COR-L47 (cell line): ENCODE measurements around the gene TSPAN9.

Experiments
- DNase-seq: peaks from one replicate; lab custom pipeline; 2025; lab: John Stamatoyannopoulos, UW

The TSPAN9 gene

DNA sequence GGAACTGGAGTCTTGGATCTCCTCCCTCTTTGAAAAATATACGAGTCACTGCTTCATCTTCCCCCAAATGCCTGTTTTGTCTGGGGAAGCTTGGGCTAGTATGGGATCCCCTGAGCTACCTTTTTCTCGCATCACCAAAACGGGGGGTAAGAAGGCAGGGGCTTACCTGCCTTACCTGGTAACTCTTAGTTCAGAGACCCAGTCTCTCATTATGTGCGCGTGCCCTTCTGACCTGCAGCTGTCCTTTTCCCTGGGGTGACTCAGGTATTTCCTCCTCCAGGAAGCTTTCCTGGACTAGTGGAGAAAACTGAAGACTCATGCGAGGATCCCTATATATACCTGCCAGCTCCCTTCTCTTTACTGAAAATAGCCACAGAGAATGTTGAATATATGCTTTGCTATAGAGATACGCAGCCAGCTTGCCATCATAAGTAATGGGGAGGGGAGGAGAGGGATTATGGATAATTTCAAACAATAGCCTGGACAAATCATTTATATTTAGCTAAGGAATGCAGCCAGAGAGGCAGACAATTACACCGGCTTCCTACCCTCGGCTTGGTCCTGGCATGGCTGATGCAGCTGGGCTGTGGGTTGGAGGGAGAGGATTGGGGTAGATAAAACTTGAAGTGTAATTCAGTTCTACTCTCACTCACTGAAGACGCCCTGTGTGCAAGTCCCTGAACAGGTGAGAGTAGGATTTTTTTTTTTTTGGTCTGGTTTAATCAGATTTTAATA lies 1.1 kb downstream of the TSPAN9 start:
- DNase-seq, result no peak

DNA sequence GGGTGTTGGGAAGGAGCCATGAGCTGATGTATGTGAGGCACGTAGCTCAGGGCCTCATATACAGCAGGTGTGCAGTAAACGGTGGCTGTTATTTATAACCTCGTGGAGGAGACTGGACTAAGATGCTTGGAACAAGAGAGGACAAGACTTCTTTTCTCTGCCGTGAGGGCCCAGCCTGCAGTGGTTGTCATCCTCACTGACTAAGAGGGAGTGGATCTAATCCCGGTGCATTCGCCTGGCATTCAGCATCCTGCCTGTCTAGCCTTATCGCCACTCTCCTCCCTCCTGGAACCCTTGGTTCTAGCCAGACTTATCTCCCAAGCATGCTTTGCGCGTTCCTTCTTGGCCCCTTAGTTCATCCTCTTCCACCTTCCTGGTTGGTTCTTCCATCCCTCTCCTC lies 3.9 kb downstream of the TSPAN9 start:
- no peak for DNase-seq

DNA sequence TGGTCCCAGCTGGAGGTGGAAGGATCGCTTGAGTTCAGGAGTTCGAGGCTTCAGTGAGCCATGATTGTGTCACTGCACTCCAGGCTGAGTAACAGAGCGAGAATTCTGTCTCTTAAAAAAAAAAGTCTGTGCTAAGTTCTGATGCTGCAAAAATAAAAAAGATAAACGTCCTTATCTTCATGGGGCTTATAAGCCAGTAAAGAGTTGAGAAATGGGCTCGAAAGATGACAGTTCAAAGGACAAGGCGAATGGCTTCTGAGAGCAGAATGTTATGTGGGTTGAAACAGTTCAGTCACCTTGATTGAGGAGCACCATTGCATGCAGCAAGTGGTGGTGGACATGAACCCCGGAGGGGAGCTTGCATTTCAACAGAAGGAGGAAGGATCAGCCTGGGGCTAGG lies 4.7 kb downstream of the TSPAN9 start:
- no peak for DNase-seq

DNA sequence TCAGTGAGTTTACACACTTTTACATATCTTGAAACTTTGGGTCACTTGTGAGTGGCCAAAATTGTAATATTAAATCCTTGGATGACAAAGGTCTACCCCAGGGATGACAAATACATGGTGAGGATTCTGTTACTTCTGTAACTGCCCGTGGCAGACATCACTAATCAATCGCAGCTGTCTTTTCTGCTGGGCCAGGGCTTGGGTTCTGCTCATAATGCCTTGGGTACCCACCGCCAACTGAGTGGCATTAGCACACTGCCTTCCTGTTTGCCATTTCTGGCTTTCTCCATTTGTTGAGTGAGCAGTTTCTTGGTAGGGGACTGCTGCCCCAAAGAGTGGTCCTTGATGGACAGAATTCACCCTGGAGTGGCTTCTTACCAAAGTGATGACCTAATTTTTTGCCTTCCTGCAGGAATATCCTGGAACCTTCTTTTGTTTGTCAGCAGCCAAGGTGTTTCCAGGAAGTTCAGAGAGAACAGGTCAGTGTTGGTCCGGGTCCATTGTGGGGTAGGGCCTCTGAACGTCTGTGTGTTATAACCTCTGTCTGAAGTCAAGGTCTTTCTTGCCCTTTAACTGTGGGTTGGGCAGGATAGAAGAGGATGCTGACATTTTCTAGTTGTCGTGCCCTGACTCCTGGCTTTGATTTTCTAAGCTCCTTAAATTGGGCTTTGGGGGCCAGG lies 6.2 kb downstream of the TSPAN9 start:
- DNase-seq, result no peak

DNA sequence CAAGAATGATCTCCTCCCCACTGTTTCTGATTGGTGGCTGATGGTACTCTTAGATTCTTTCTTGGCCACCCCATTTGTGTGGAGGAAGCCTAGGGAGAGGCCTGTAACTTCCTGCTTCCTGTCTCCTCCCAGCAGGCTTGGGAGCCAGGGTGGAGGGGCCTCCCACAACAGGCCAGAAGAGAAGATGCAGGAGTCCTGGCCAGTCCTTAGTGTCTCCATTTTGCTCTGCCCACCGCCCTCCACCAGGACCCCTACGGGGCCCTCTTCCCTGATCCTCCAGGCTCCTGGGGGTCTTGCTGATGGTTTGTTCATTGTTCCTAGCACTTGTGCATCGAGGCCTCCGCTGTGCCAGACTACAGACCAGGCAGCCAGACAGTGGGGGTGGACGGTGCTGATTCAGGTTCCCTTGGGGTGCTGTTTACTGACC lies 6.8 kb downstream of the TSPAN9 start:
- DNase-seq, result no peak

DNA sequence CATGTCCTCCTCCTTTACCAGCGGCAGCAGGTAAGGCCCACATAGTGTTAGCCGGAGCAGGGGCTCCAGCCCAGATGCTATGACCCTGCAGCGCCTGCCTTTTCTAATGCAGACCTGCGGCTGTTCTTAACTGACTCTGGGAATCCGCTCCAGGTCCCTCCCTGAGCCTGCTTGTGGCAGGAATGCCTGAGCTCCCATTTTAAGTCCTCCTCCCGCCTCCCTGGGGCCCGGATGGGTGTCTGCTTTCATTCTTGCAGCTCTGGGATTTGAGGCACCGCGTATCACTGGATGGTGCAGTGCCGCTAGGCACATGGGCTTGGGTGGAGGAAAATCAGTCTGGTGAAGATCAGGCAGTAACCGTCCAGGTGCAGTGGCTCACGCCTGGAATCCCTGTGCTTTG lies 7.6 kb downstream of the TSPAN9 start:
- DNase-seq, result no peak

DNA sequence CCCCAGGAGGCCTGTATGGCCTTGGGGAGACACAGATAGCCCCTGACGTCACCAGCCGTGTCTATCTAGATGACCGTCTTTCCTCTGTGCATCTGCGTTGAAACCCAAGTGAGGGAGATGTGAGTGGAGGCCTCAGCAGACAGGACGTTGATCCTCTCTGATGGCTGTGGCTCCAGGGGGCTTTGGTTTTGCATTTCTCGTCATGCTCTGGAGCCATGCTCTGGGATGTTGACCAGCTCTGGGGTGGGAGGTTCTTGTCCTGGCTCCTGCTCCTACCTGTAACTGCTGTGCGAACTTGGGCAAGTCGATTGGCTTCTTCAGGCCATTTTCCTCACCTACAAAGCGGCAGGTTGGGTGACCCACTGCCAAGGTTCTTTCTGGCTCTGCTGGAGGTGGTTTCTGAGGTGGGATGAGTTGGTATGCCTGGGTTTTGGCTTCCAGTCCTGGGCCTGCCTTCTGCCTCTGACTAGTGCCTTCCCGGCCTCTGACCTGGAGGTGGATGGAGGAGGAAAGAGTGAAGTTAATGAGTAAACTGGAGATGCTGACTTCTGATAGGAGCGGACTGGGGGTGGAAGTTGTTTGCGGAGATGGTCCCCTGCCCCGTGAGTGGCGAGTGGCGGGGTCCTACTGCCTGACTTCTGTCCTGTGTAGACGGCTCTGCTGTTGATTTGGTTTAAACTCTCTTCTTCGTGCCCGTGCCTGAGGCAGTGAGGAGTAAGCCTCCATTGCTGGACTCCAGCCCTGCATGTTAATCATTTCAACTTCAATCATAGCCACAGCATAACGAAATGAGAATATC lies 8.4 kb downstream of the TSPAN9 start:
- no peak for DNase-seq

DNA sequence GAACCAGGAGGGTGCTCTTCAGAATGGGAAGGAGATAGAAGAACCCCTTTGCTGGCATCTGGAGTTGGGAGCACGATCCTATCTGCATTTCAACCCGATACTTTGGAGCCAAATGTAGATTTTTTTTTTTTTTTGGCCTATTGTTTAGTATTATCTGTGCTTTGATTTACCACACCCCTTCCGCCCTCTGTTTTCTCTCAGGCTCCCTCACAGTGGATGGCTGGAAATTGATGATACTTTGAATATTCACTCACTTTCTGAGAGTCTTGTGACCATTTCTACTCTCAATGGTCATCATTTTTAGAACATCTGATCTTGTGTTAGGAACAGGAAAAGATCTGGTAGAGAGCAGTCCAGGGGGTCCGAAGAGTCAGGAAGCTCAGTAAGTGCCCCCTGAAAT lies 9.0 kb downstream of the TSPAN9 start:
- no peak for DNase-seq

DNA sequence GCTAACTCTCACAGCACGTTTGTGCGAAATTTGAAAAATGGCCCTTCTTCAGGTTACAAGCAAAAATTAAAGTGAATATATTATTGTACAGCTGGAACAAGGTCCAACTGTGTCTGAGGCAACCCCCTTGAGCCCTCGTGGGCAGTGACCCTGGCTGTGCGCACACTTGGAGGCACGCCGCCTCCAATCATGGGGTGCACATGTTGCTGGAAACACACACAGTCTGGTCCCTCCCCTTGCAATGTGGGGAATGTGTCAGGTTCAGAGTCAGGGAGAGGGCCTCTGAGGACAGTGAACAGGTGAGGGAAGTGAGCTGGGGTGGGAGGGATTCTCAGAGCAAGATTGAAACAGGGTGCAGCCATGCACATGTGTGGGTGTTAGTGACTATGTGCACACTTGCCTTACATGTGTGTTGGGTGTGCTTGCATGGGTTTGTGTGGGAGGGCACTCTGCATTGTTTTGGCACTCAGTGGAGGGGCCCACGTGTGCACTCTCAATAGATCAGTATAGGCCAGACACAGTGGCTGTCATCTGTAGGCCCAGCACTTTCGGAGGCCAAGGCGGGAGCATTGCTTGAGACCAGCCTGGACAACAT lies 9.6 kb downstream of the TSPAN9 start:
- DNase-seq, result no peak

DNA sequence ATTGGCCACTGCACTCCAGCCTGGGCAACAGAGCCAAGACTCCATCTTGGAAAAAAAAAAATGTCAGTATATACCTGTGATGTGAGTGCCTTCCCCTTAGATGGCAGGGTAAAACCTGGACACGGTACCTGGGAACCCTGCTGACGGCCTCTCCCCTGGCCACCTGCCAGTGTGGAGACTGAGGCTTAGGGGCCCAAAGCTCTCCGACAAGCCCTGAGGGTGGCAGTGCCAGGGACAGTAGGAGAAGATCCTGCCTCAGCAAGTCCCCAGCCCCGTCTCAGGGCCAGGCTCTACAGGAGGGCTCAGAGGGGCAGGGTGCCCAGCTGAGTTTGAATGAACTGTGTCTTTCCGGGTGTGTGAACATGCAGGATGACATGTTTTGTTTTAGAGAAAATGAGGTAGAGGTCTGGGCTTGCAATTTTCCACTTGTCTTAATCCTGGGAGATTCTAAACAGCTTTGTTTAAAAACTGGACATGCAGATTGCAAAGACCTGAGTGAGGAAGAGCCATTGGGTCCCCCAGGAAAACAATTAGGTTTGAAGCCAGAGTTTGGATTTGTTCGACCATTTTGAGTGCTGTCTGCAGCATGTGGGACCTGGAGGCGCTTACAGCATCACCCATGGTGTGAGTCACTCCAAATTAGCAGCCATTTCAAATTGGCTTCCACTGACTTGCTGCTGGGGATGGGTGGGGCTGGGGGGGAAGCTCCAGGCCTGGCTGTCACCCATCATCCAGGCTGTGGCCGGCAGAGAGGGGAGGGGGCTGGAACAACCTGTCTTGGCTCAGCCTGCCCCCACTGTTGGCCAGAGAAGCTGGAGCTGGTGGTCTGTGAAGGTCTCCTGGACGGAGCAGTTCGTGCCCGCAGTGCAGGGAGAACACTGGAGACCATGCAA lies 10.8 kb downstream of the TSPAN9 start:
- DNase-seq, result no peak

DNA sequence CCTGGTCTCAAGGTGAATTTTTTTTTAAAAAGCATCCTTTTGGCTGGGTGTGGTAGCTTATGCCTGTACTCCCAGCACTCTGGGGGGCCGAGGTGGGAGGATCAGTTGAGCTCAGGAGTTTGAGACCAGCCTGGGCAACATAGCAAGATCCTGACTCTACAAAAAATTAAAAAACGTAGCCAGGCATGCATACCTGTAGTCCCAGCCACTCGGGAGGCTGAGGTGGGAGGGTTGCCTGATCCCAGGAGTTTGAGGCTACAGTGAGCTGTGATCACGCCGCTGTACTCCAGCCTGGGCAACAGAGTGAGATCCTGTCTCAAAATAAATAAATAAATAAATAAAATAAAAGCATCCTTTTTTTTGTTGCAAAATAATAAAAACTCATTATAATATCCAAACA lies 12.4 kb downstream of the TSPAN9 start:
- no peak for DNase-seq

DNA sequence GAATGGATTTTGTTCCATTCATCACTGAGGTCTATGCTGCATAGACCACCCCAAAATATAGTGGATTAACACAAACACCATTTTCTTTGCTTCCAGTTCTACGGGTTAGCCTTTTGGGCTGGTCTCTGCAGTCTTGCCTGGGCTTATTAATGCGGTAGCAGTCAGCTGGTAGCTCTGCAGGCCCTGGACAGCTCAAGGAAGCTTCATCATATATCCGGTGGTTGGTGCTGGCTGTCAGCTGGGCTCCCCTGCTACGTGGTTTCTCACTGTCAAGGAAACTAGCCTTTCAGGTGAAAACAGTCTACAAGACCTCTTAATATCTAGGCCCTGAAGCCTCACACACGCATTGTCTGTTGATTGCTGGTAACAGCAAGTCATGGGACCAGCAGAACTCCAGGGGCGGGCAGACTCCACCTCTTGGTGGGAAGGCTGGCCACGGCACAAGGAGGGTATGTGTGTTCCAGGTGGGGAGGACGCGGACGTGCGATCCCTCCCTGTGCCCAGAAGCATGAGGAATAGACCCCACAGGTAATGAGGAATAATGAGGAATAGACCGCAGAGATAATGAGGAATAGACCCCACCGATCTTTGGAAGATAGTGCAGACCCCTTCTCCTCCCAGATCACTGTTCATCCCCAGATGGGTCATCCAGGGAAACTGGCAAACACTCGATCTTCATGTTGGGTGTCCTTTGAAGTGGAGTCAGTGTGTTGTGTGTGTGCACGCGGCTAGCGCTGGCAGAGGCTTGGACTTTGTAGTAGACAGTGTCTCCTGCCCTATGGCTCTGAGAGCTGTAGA lies 13.3 kb downstream of the TSPAN9 start:
- no peak for DNase-seq

DNA sequence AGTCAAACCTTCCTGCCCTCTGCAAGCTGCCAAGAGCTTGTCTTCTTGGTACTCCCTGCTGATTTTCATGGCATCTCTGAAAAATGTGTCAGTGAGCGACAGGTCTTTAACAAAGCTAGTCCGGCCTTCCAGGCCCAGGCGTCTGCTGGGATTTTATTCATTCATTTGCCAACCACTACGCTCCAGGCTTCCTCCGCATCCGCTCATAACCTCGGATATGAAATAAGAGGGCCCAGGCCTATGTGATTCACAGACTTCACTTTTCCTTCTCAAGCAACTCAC lies 13.8 kb downstream of the TSPAN9 start:
- no peak for DNase-seq

DNA sequence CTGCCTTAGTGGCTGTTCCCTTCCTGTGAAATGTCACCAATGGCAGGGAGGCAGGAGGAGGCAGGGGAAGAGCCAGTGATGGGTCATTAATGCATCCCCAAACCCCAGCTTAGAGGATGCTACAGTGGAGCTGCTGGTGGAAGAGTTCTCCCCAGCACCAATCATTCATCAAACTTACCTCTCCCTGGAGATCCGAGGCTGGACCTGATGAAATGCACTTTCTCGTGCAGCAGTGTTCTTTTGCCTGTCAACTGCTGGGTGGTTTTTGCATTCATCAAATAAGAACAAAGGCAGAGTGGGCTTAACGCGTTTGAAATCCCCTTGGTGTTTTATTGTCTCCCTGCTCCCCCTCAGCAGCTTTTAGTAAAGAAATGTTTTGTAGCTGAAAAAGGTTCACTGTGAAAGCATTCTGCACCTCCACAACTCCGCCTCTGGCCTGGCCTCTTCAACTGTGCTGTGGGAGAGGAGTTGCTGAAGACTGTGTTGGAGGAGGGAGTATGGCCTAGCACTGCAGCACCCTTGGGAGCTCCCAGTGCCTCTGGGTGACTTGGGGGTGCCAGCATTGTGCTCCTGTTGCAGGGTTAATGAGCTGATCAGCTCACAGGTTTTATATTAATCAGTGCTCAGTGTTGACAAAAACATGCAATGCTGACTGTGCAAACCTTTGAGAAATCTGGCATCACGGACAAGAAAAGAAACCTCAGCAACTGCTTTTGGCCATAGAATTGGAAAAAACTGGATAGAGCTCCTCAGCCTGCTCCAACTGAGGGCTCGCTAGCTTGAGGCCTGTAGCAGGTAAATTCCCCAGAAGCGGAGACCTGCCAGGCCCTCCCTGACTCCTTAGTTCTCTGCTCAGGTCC lies 14.4 kb downstream of the TSPAN9 start:
- DNase-seq, result no peak

DNA sequence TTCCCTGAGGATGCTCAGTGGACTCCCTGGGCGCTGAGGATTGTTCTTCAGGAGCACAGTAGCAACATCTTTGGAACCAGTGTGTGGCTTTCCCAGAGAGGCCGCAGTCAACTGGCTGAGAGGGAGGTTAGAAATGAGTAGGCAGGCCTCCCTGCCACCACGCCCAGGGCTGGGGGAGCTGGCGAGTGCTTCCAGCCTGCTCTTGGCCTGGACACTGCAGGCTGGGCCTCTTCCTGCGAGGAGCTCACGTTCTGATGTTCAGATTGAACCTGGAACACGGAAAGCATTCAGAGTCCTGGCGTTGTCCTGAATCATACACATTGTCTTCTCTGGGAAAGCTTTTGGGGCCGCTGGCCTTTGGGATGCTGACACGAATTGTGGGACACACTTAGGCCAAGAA lies 15.6 kb downstream of the TSPAN9 start:
- DNase-seq, result no peak

DNA sequence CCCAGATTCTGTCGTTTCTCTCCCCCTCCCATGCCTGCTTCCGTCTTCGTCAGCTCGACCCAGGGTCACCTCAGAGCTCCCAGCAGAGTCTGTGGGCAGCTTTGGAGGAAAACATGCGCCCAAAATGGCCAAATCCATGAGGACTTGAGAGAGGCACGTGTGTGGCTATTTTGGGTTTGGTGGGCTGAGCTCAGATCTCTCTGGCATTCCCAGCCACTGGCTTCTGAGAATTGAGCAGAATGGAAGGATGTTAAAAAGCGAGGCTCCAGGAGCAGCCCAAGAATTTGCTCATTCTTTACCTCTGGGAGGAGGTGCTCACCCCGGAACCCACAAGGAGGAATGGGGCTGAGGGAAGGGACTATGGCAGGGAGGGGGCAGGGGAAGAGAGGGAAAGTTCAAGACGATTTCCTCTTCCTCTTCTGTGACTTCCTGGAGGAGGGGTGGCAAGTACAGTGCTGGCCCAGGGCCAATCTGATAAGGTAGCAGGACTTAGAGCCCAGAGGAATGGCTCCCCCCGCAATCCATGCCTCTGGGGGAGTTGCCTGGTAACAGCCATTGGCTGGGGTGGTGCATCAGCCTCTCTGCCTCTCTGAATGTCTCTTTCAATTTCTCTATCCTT lies 20.1 kb downstream of the TSPAN9 start:
- no peak for DNase-seq

DNA sequence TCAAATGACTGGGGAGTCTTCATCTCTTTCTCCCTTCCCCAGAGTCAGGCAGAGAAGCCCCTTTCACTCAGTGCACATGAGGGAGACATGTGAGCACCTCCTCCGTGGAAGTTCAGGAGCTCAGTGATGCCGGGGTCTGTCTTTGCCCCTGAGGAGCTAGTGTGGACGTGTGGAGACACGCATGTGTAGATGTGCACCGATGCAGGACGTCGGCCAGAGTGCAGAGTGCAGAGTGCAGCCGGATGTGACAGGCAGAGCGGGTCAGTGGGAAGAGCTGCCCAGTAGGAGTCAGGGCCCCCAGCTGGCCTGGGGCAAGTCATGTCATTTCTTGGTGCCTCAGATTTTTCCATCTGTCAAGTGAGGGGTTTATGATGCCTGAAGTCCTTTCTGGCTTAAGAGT lies 20.7 kb downstream of the TSPAN9 start:
- DNase-seq, result no peak

DNA sequence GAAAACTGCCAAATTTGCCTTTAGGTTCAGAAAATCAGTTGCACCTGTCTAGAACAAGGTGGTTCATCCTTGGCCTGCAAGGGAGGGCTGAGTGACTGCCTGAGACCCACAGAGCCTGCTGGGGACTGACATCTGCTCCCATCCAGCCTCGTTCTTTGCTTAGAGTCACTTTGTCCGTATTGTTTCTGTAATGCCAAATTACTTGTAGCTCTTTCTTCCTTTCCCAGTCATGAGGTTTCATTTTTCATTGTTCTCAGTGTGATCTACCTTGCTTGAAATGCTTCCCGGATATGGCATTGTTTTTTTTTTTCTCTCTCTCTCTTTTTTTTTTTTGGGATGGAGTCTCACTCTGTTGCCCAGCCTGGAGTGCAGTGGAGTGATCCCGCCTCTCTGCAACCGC lies 21.3 kb downstream of the TSPAN9 start:
- no peak for DNase-seq

DNA sequence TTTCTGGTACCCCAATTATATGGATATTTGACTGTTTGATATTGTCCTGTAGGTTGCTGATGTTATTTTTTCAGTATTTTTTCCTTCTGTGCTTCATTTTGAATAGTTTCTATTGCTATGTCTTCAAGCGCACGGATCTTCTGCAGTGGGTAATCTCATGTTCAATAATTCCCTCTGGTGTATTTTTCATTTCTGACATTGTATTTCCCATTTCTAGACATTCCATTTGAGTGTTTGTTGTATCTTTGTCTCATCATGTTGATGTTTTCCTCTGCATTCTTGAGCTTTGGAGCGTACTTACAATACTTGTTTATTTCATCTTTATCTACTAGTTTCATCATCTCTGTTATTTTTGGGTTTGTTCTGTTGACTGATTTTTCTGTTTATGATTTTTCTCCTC lies 22.0 kb downstream of the TSPAN9 start:
- DNase-seq, result no peak
